Measurements from ENCODE around the gene ZNF587.
"Not testable (repeated sequence)": the region's sequence is repeated elsewhere in the genome, so short reads cannot be mapped to it uniquely, and the experiment has no call there.

The ZNF587 gene

GRCh38 chr19:57821501-57821900 is 28.2 kb upstream of the ZNF587 start:
- in situ Hi-C loops (cut with MboI; ENCODE audit: low sequenced_read_pairs), result not testable (repeated sequence)

GRCh38 chr19:57823155-57823554 is 26.5 kb upstream of the ZNF587 start:
- in situ Hi-C loops (cut with MboI; ENCODE audit: low sequenced_read_pairs), result not testable (repeated sequence)

GRCh38 chr19:57823608-57824007 is 26.1 kb upstream of the ZNF587 start:
- in situ Hi-C loops (cut with MboI; ENCODE audit: low sequenced_read_pairs), result not testable (repeated sequence)

- in situ Hi-C loops (cut with MboI; ENCODE audit: low sequenced_read_pairs), result no loop called here
Measured at GRCh38 chr19:57825511-57825910, 24.1 kb upstream of the ZNF587 start.

- in situ Hi-C loops (cut with MboI; ENCODE audit: low sequenced_read_pairs), result no loop called here
Measured at GRCh38 chr19:57829316-57829715, 20.3 kb upstream of the ZNF587 start.

GRCh38 chr19:57830071-57830602 is 19.5 kb upstream of the ZNF587 start, which contains the start of gene ZNF587B:
Gene ZNF587B (plus strand): TSS chr19:57830299. CDS start chr19:57830529, 230 bp downstream.
- in situ Hi-C loops (cut with MboI; ENCODE audit: low sequenced_read_pairs), result no loop called here

GRCh38 chr19:57836991-57837390 is 12.7 kb upstream of the ZNF587 start:
- in situ Hi-C loops (cut with MboI; ENCODE audit: low sequenced_read_pairs), result not testable (repeated sequence)

- in situ Hi-C loops (cut with MboI; ENCODE audit: low sequenced_read_pairs), result not testable (repeated sequence)
Measured at GRCh38 chr19:57838622-57839191, 11.0 kb upstream of the ZNF587 start.

- in situ Hi-C loops (cut with MboI; ENCODE audit: low sequenced_read_pairs), result no loop called here
Measured at GRCh38 chr19:57841122-57841763, 8.4 kb upstream of the ZNF587 start.

- in situ Hi-C loops (cut with MboI; ENCODE audit: low sequenced_read_pairs), result not testable (repeated sequence)
Measured at GRCh38 chr19:57847164-57847563, 2.5 kb upstream of the ZNF587 start.

GRCh38 chr19:57849162-57849665 is 445 bp upstream of the ZNF587 start:
- in situ Hi-C loops (cut with MboI; ENCODE audit: low sequenced_read_pairs), result not testable (repeated sequence)

GRCh38 chr19:57850553-57851017 is 926 bp downstream of the ZNF587 start:
- in situ Hi-C loops (cut with MboI; ENCODE audit: low sequenced_read_pairs), result no loop called here

- in situ Hi-C loops (cut with MboI; ENCODE audit: low sequenced_read_pairs), result not testable (repeated sequence)
Measured at GRCh38 chr19:57851812-57852603, 2.3 kb downstream of the ZNF587 start.

GRCh38 chr19:57854117-57854516 is 4.5 kb downstream of the ZNF587 start:
- in situ Hi-C loops (cut with MboI; ENCODE audit: low sequenced_read_pairs), result not testable (repeated sequence)

- in situ Hi-C loops (cut with MboI; ENCODE audit: low sequenced_read_pairs), result not testable (repeated sequence)
Measured at GRCh38 chr19:57862351-57862750, 12.7 kb downstream of the ZNF587 start.

GRCh38 chr19:57867868-57868492 is 18.3 kb downstream of the ZNF587 start:
- in situ Hi-C loops (cut with MboI; ENCODE audit: low sequenced_read_pairs), result no loop called here

GRCh38 chr19:57869655-57870054 is 20.0 kb downstream of the ZNF587 start:
- in situ Hi-C loops (cut with MboI; ENCODE audit: low sequenced_read_pairs), result not testable (repeated sequence)

GRCh38 chr19:57870225-57870624 is 20.6 kb downstream of the ZNF587 start:
- in situ Hi-C loops (cut with MboI; ENCODE audit: low sequenced_read_pairs), result no loop called here

- in situ Hi-C loops (cut with MboI; ENCODE audit: low sequenced_read_pairs), result no loop called here
Measured at GRCh38 chr19:57872450-57872849, 22.8 kb downstream of the ZNF587 start.

GRCh38 chr19:57873883-57874799 is 24.5 kb downstream of the ZNF587 start:
- in situ Hi-C loops (cut with MboI; ENCODE audit: low sequenced_read_pairs), result not testable (repeated sequence)

Data from HL-60/S4 treated with retinoic acid at 250 ng/mL for 4 days and 3 days (cell line).